ENCODE measurements around the gene PSRC1.

DNA sequence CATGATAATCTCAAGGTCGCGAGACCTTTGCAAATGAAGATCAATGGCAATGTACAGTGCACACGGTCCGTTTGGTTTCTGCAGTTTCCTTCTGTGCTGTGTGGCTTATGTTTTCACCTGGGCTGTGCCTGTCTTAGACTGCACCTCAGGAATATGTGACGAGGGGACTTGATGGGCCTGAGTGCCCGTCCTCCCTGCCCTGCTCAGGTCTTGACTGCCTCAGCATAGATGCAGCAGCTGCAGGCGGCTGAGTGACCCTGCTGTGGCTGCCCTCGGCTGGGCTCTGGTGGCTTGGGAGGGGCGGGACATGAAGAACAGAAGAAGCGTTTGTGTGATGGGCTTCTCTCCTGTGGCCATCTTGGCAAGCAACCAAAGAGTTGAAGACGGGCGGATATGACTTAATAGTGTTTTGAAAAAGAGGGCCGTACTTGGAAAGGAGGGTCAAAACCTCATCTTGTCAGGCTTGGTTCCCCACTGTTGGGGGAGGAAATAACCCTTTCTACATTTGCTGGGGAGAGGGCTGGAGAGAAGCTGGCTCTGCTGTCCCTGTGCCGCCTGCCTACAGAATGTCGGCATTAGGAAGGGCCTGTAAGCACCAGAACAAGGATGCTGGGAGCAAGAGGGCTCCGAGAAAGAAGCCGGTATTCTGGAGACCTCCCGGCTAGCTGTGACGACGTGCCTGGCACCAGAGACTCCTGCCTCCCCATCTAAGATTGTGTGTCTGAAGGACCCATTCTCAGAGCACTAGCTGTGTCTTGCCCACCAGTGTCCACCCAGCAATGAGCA is 16.8 kb upstream of the PSRC1 start:
- TF ChIP-seq, protein P1, sequence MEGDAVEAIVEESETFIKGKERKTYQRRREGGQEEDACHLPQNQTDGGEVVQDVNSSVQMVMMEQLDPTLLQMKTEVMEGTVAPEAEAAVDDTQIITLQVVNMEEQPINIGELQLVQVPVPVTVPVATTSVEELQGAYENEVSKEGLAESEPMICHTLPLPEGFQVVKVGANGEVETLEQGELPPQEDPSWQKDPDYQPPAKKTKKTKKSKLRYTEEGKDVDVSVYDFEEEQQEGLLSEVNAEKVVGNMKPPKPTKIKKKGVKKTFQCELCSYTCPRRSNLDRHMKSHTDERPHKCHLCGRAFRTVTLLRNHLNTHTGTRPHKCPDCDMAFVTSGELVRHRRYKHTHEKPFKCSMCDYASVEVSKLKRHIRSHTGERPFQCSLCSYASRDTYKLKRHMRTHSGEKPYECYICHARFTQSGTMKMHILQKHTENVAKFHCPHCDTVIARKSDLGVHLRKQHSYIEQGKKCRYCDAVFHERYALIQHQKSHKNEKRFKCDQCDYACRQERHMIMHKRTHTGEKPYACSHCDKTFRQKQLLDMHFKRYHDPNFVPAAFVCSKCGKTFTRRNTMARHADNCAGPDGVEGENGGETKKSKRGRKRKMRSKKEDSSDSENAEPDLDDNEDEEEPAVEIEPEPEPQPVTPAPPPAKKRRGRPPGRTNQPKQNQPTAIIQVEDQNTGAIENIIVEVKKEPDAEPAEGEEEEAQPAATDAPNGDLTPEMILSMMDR (IDR thresholded peaks at IDR 0.05) = no peak
- TF ChIP-seq ZFX (IDR thresholded peaks at IDR 0.05; ENCODE audit: borderline replicate concordance) = no peak

All from 22Rv1 (cell line).